Mucosa of rectum (tissue), 2 donors: ENCODE measurements around the gene ANXA6.

ENCODE experiments used
- H3K27ac ChIP-seq, 2 donors: one replicate each; pipeline ENCODE4 v1.7.0; 2013; ENCODE audit warnings: inconsistent platforms in 2 of 2, low read depth in 2 of 2, low read length in 2 of 2
- H3K27me3 ChIP-seq, 2 donors: one replicate each; pipeline ENCODE4 v1.7.0; 2013; ENCODE audit warnings: low read length in 2 of 2; ENCODE audit not compliant: control insufficient read depth in 2 of 2, insufficient read depth in 2 of 2
- H3K36me3 ChIP-seq, 2 donors: one replicate each; pipeline ENCODE4 v1.7.0; 2013; ENCODE audit warnings: low read length in 2 of 2; ENCODE audit not compliant: control insufficient read depth in 2 of 2, insufficient read depth in 2 of 2
- H3K4me1 ChIP-seq, 2 donors: one replicate each; pipeline ENCODE4 v1.7.0; 2013; ENCODE audit warnings: low read length in 2 of 2, mild to moderate bottlenecking in 1 of 2; ENCODE audit not compliant: control insufficient read depth in 2 of 2, insufficient read depth in 2 of 2
- H3K4me3 ChIP-seq, 2 donors: one replicate each; pipeline ENCODE4 v1.7.0; 2013; ENCODE audit warnings: low read length in 2 of 2
- H3K9ac ChIP-seq, 2 donors: one replicate each; pipeline ENCODE4 v1.7.0; 2013; ENCODE audit warnings: low read length in 2 of 2, low read depth in 1 of 2, mild to moderate bottlenecking in 1 of 2
- H3K9me3 ChIP-seq, 2 donors: one replicate each; pipeline ENCODE4 v1.7.0; 2013; ENCODE audit warnings: low read length in 2 of 2; ENCODE audit not compliant: control insufficient read depth in 2 of 2
- donor health status: healthy.
- donor health status: Normal muscosa, but diverticular disease.

Gene ANXA6

DNA sequence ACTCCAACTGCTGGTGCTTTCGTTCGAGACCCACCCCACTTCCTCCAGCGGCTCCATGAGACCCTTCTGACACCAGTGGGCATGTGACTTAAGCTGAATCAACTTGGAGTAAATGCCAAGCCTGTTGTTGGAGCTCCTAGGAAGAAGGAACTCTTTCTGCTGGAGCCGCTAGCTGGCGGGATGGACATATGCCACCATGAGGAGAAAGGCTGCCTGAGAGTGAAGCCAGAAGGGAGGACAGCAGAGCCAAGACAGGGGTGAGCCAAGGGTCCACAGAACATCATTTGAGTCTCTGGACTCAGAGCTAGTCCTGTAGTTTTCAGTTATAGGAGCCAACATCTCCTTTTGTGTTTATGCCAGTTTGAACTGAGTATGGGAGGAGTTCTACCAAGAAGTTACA is 35.9 kb downstream of the ANXA6 start:
- no peak overlapping the region for H3K9ac ChIP-seq
- no peaks in the 10 kb centered on the region for H3K27me3 ChIP-seq
- peaks cover 4 to 7% of the 10 kb centered on the region in 2 donors for H3K4me1 ChIP-seq
- H3K27ac ChIP-seq = no peak overlapping the region
- H3K4me3 ChIP-seq = no peak overlapping the region
- H3K36me3 ChIP-seq = peaks cover 28 to 47% of the 10 kb centered on the region in 2 donors
- no peaks in the 10 kb centered on the region for H3K9me3 ChIP-seq

GRCh38 chr5:151121095-151121494 is 36.5 kb downstream of the ANXA6 start:
- H3K36me3 ChIP-seq = peaks cover 28 to 47% of the 10 kb centered on the region in 2 donors
- H3K4me1 ChIP-seq = peaks cover under 1 to 7% of the 10 kb centered on the region in 2 donors
- H3K9ac ChIP-seq = no peak overlapping the region
- H3K27ac ChIP-seq = no peak overlapping the region
- H3K4me3 ChIP-seq = no peak overlapping the region
- no peaks in the 10 kb centered on the region for H3K27me3 ChIP-seq
- H3K9me3 ChIP-seq = no peaks in the 10 kb centered on the region

GRCh38 chr5:151118913-151119575 is 38.5 kb downstream of the ANXA6 start:
- H3K9me3 ChIP-seq = no peaks in the 10 kb centered on the region
- no peak overlapping the region for H3K9ac ChIP-seq
- peaks cover 0 to 2% of the 10 kb centered on the region in 2 donors for H3K4me1 ChIP-seq
- H3K4me3 ChIP-seq = no peak overlapping the region
- H3K36me3 ChIP-seq = peaks cover 28 to 41% of the 10 kb centered on the region in 2 donors
- H3K27ac ChIP-seq = no peak overlapping the region
- H3K27me3 ChIP-seq = no peaks in the 10 kb centered on the region

GRCh38 chr5:151115272-151115905 is 42.2 kb downstream of the ANXA6 start:
- Histone ChIP-seq H3K27ac (no peak overlapping the region), H3K36me3 (peaks cover 11 to 26% of the 10 kb centered on the region in 2 donors)

DNA sequence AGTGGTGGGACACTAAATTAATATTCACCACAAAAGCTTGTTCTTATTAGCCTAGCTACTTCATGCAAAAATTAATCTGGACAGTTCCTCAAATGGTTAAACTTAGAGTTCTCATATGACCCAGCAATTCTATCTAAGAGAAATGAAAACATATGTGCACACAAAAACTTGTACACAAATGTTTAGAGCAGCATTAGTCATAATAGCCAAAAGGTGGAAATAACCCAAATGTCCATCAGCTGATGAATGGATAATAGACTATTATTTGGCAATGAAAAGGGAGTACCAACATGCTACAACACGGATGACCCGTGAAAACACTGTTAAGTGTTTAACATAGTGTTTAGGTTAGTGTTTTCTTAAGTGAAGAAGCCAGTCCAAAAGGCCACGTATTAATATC is 43.9 kb downstream of the ANXA6 start:
- H3K27ac ChIP-seq = no peak overlapping the region
- no peaks in the 10 kb centered on the region for H3K9me3 ChIP-seq
- H3K27me3 ChIP-seq = no peaks in the 10 kb centered on the region
- no peak overlapping the region for H3K4me3 ChIP-seq
- peaks cover 12 to 18% of the 10 kb centered on the region in 2 donors for H3K4me1 ChIP-seq
- H3K9ac ChIP-seq = no peak overlapping the region
- peaks cover 11 to 32% of the 10 kb centered on the region in 2 donors for H3K36me3 ChIP-seq

More at GRCh38 chr5:151115272-151115905, 42.2 kb downstream of the ANXA6 start:
- H3K4me1 ChIP-seq = peaks cover 4 to 5% of the 10 kb centered on the region in 2 donors
- no peak overlapping the region for H3K4me3 ChIP-seq
- no peaks in the 10 kb centered on the region for H3K9me3 ChIP-seq
- no peak overlapping the region for H3K9ac ChIP-seq
- H3K27me3 ChIP-seq = no peaks in the 10 kb centered on the region

GRCh38 chr5:151110992-151111391 is 46.6 kb downstream of the ANXA6 start:
- no peaks in the 10 kb centered on the region for H3K9me3 ChIP-seq
- H3K27ac ChIP-seq = peak overlapping the region in 1 of 2 donors; percentile 2
- no peak overlapping the region for H3K4me3 ChIP-seq
- no peaks in the 10 kb centered on the region for H3K27me3 ChIP-seq
- H3K36me3 ChIP-seq = peaks cover 8 to 39% of the 10 kb centered on the region in 2 donors
- no peak overlapping the region for H3K9ac ChIP-seq
- H3K4me1 ChIP-seq = peaks cover 32 to 42% of the 10 kb centered on the region in 2 donors

DNA sequence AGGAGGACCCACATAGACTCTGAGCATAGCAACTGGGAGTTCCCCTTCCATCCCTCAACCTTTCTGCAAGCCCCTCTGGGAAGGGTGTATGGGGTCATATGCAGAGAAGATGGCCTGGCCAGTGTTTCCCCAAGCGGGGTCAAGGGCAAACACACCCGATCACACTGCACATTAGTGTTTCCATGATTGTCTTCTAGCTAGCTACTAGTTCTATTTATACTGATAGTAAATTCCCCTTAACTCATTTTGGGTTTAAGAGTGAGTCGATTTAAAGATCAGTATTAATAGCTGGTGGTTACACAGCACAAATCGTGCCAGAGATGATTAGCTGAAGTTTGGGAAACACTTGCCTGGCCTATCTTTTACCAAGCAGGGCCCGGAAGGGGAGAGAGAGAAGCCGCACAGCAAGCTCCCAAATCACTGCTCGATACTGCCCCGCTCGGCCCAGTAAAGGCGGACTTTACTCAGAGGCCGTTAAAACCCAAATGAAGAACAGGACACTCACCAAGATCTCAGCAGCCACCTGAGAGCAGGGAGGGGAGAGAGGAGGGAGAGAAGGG is 47.4 kb downstream of the ANXA6 start:
- no peak overlapping the region for H3K9ac ChIP-seq
- H3K27me3 ChIP-seq = no peaks in the 10 kb centered on the region
- no peak overlapping the region for H3K27ac ChIP-seq
- H3K9me3 ChIP-seq = no peaks in the 10 kb centered on the region
- no peak overlapping the region for H3K4me3 ChIP-seq
- H3K4me1 ChIP-seq = peaks cover 36 to 49% of the 10 kb centered on the region in 2 donors
- peaks cover 8 to 42% of the 10 kb centered on the region in 2 donors for H3K36me3 ChIP-seq

GRCh38 chr5:151108566-151108965 is 49.0 kb downstream of the ANXA6 start:
- Histone ChIP-seq H3K27ac (peak overlapping the region; percentile 75 to 85), H3K36me3 (peaks cover 8 to 49% of the 10 kb centered on the region in 2 donors)

GRCh38 chr5:151107738-151108520 is 49.6 kb downstream of the ANXA6 start:
- no peaks in the 10 kb centered on the region for H3K27me3 ChIP-seq
- peak overlapping the region; percentile 75 to 85 for H3K27ac ChIP-seq
- peak overlapping the region in 1 of 2 donors; percentile 20 for H3K9ac ChIP-seq
- H3K4me3 ChIP-seq = no peak overlapping the region
- peaks cover 8 to 51% of the 10 kb centered on the region in 2 donors for H3K36me3 ChIP-seq
- no peaks in the 10 kb centered on the region for H3K9me3 ChIP-seq
- H3K4me1 ChIP-seq = peaks cover 38 to 53% of the 10 kb centered on the region in 2 donors

More at GRCh38 chr5:151108566-151108965, 49.0 kb downstream of the ANXA6 start:
- Histone ChIP-seq H3K4me1 (peaks cover 38 to 53% of the 10 kb centered on the region in 2 donors), H3K9me3 (no peaks in the 10 kb centered on the region), H3K27me3 (no peaks in the 10 kb centered on the region), H3K9ac (peak overlapping the region in 1 of 2 donors; percentile 6), H3K4me3 (no peak overlapping the region)
